Ishikawa (cell line): ENCODE data around the gene AKT1.

Experiments
- CEBPB ChIP-seq: IDR thresholded peaks from 2 replicates; pipeline ENCODE4 v1.6.1; 2012
- CREB1 ChIP-seq: IDR thresholded peaks from 2 replicates; pipeline ENCODE4 v1.6.1; 2012; ENCODE audit warnings: low read depth
- EGR1 ChIP-seq: IDR thresholded peaks from 2 replicates; pipeline ENCODE4 v1.6.1; 2012
- EP300 ChIP-seq: IDR thresholded peaks from 2 replicates; pipeline ENCODE4 v1.6.1; 2012; ENCODE audit warnings: borderline replicate concordance
- FOXM1 ChIP-seq: IDR thresholded peaks from 2 replicates; pipeline ENCODE4 v1.6.1; 2012; ENCODE audit warnings: low read depth, borderline replicate concordance
- MAX ChIP-seq: IDR thresholded peaks from 2 replicates; pipeline ENCODE4 v1.6.1; 2012
- RAD21 ChIP-seq: IDR thresholded peaks from 2 replicates; pipeline ENCODE4 v1.6.1; 2012; ENCODE audit warnings: low read depth
- REST ChIP-seq: IDR thresholded peaks from 2 replicates; pipeline ENCODE4 v1.6.1; 2012; ENCODE audit warnings: low read depth, mild to moderate bottlenecking
- TAF1 ChIP-seq: IDR thresholded peaks from 2 replicates; pipeline ENCODE4 v1.6.1; 2012; ENCODE audit warnings: low read depth, mild to moderate bottlenecking
- TCF12 ChIP-seq: IDR thresholded peaks from 2 replicates; pipeline ENCODE4 v1.6.1; 2012; ENCODE audit warnings: low read depth
- USF1 ChIP-seq: IDR thresholded peaks from 2 replicates; pipeline ENCODE4 v1.6.1; 2012
- YY1 ChIP-seq: IDR thresholded peaks from 2 replicates; pipeline ENCODE4 v1.6.1; 2012; ENCODE audit warnings: low read depth
- ZBTB7A ChIP-seq: IDR thresholded peaks from 2 replicates; pipeline ENCODE4 v1.6.1; 2012; ENCODE audit warnings: low read depth

GRCh38 chr14:104752735-104753527 lies 42.6 kb downstream of the AKT1 start, which contains the start of gene SIVA1:
- peak; percentile 95 for TF ChIP-seq ZBTB7A
- TF ChIP-seq EP300, result no peak
- TF ChIP-seq YY1, result peak; percentile 83
- no peak for TF ChIP-seq RAD21
- TF ChIP-seq EGR1, result no peak; the same call in 1 of the 2 replicates
- TF ChIP-seq REST, result no peak
- TF ChIP-seq TCF12, result no peak; the same call in 1 of the 2 replicates
- TF ChIP-seq CREB1, result peak; percentile 95
- TF ChIP-seq MAX, result peak; percentile 63; the same call in 1 of the 2 replicates
- TF ChIP-seq CEBPB, result no peak
- TF ChIP-seq USF1, result peak; percentile 14; the same call in 1 of the 2 replicates
- TF ChIP-seq FOXM1, result no peak
- TF ChIP-seq TAF1, result peak; percentile 79
